GM23338 (cell line): ENCODE data around the gene REG4.
"Not testable (repeated sequence)": the region's sequence is repeated elsewhere in the genome, so short reads cannot be mapped to it uniquely, and the experiment has no call there.

Source experiments
- CREB1 ChIP-seq: fragments of 250-450 bp; sonication (Bioruptor Pico); IDR thresholded peaks from 2 replicates; pipeline ENCODE4 v1.5.0; 2020; ENCODE audit warnings: low read depth, mild to moderate bottlenecking, moderate library complexity
- CTCF ChIP-seq, 2 experiments: fragments of 200-600 bp in 1 of 2; sonication (generic) in 1 of 2; conservative IDR thresholded peaks; 2 replicates each; pipeline versions ENCODE4 v1.5.1 to v1.6.1; 2016 to 2017; ENCODE audit warnings: antibody characterized with exemption in 2 of 2, low read depth in 2 of 2, mild to moderate bottlenecking in 2 of 2, moderate library complexity in 1 of 2
- ETS1 ChIP-seq: IDR thresholded peaks from 2 replicates; pipeline ENCODE4 v1.6.1; 2016; ENCODE audit warnings: antibody characterized with exemption
- EZH2 ChIP-seq: fragments of 200-600 bp; sonication (generic); IDR thresholded peaks from one replicate; pipeline ENCODE4 v1.8.0; 2017; ENCODE audit warnings: antibody characterized with exemption, mild to moderate bottlenecking, low read depth; ENCODE audit not compliant: unreplicated experiment
- EZH2phosphoT487 ChIP-seq: fragments of 200-600 bp; sonication (generic); IDR thresholded peaks from one replicate; pipeline ENCODE4 v1.8.1; 2018; ENCODE audit warnings: antibody characterized with exemption; ENCODE audit not compliant: unreplicated experiment
- JUNB ChIP-seq: IDR thresholded peaks from one replicate; pipeline ENCODE4 v1.6.1; 2016; ENCODE audit warnings: antibody characterized with exemption; ENCODE audit not compliant: unreplicated experiment
- NANOG ChIP-seq: IDR thresholded peaks from 2 replicates; pipeline ENCODE4 v1.6.1; 2016; ENCODE audit warnings: antibody characterized with exemption, borderline replicate concordance
- POLR2AphosphoS5 ChIP-seq: IDR thresholded peaks from 2 replicates; pipeline ENCODE4 v1.6.1; 2016; ENCODE audit warnings: antibody characterized with exemption, low read depth
- REST ChIP-seq: IDR thresholded peaks from one replicate; pipeline ENCODE4 v1.6.1; 2018; ENCODE audit warnings: antibody characterized with exemption; ENCODE audit not compliant: unreplicated experiment
- STAT1 ChIP-seq: IDR thresholded peaks from one replicate; pipeline ENCODE4 v1.6.1; 2016; ENCODE audit warnings: antibody characterized with exemption; ENCODE audit not compliant: unreplicated experiment
- ZNF114 ChIP-seq: fragments of 250-450 bp; sonication (Bioruptor Pico); IDR thresholded peaks from 2 replicates; pipeline ENCODE4 v1.5.0; 2020; ENCODE audit warnings: mild to moderate bottlenecking, moderate library complexity
- ZNF331 ChIP-seq: fragments of 250-450 bp; sonication (Bioruptor Pico); IDR thresholded peaks from 2 replicates; pipeline ENCODE4 v1.5.0; 2020; ENCODE audit warnings: low read depth, mild to moderate bottlenecking, moderate library complexity

GRCh38 chr1:119858556-119859214 lies 47.4 kb upstream of the REG4 start:
- TF ChIP-seq CTCF (conservative IDR thresholded peaks at IDR 0.05; ENCODE audit: low read depth in 2 of 2); REST; EZH2; POLR2AphosphoS5; ZNF331 (CRISPR knock-in tag); EZH2phosphoT487; CREB1; STAT1; JUNB; ZNF114 (CRISPR knock-in tag); ETS1; NANOG: not testable (repeated sequence)
